Measurements from ENCODE around the gene HOXB4. TPM values are rescaled to one million over a fixed set of nuclear protein-coding genes. Genes with fewer than 3 reads are reported as not detected.

The HOXB4 gene
- total and polyA plus RNA-seq, 2 of the 4 experiments (the other 2 are of a cell fraction): 2.0 to 8.5 TPM

- Histone ChIP-seq H2BK120ac (ENCODE audit: low read depth, low read length) (peak within 1 kb of the TSS; percentile 77), H2BK20ac (ENCODE audit: low read depth, low read length) (0 out of 2 replicates have a peak within 1 kb of the TSS, but pooled peaks have one; percentile 42), H4K20me1 (ENCODE audit: insufficient read depth, low read length) (no peaks in the 10 kb centered on the region), H2AK5ac (ENCODE audit: low read depth, low read length) (peak within 1 kb of the TSS; percentile 84), H3K9me1 (ENCODE audit: insufficient read depth, low read length) (0 out of 2 replicates have a peak, but pooled peaks cover 3% of the 10 kb centered on the region), H3K79me1 (ENCODE audit: low read depth in 1 of 2, low read length in 2 of 2) (peaks cover 9 to 40% of the 10 kb centered on the region in 2 experiments; a peak in 3 of 4 replicates), H3K14ac (replicated peaks; ENCODE audit: low read depth, low read length) (peak within 1 kb of the TSS; percentile 69), H3K9ac (ENCODE audit: low read depth, low read length) (peak within 1 kb of the TSS; percentile 97), H2BK15ac (ENCODE audit: low read depth, low read length) (peak within 1 kb of the TSS; percentile 62; the same call in 2 of the 3 replicates), H3K4me3 (ENCODE audit: insufficient read depth, low read depth, low read length) (peak within 1 kb of the TSS; percentile 63), H2AFZ (replicated peaks; ENCODE audit: low read length, poor library complexity) (peak within 1 kb of the TSS; percentile 94), H2BK5ac (ENCODE audit: low read depth, low read length, poor library complexity, severe bottlenecking) (peak within 1 kb of the TSS; percentile 87), H3K18ac (ENCODE audit: low read depth, low read length) (peak within 1 kb of the TSS; percentile 81), H3K36me3 (ENCODE audit: control insufficient read depth, insufficient read depth, low read length) (peaks cover 7% of the 10 kb centered on the region), H3K23ac (ENCODE audit: low read depth, low read length) (peak within 1 kb of the TSS; percentile 90), H4K91ac (ENCODE audit: insufficient read depth, low read depth, low read length) (peak within 1 kb of the TSS; percentile 90), H3K4me2 (ENCODE audit: low read depth, low read length) (peak within 1 kb of the TSS; percentile 91), H4K5ac (ENCODE audit: low read depth, low read length) (peak within 1 kb of the TSS; percentile 95), H4K8ac (ENCODE audit: low read depth in 2 of 2, low read length in 2 of 2) (peak within 1 kb of the TSS; percentile 93 to 95), H3K4ac (ENCODE audit: low read depth, low read length) (peak within 1 kb of the TSS; percentile 82), H2AK9ac (replicated peaks; ENCODE audit: low read depth, low read length, poor library complexity) (peak within 1 kb of the TSS; percentile 96), H3K27me3 (ENCODE audit: control insufficient read depth, insufficient read depth, low read length) (peaks cover 4% of the 10 kb centered on the region), H3K4me1 (ENCODE audit: control insufficient read depth, insufficient read depth, low read length) (peaks cover 14% of the 10 kb centered on the region), H3K56ac (ENCODE audit: extremely low read depth, insufficient read depth, low read length) (peak within 1 kb of the TSS; percentile 96), H3K9me3 (ENCODE audit: control insufficient read depth, insufficient read depth, low read length) (no peaks in the 10 kb centered on the region), H3K27ac (ENCODE audit: insufficient read depth, low read length) (peak within 1 kb of the TSS; percentile 93)
- ATAC-seq (ENCODE audit: low read depth): peak; percentile 50
- intact Hi-C loops (cut with micrococcal nuclease): loop anchor here (1.0 kb wide), 1 partner anchor 12 kb away; no protein-coding TSS in a partner anchor
- POLR2A ChIA-PET (ENCODE audit: unreplicated experiment): interaction anchor here (0.5 to 1.1 kb wide), 3 partner anchors 11 to 264 kb away, joined by 3 to 5 read pairs (median 4); no protein-coding TSS in a partner anchor
- WGBS, 2 experiments (ENCODE audit: extremely low coverage in 2 of 2, insufficient read length in 1 of 2): 0% methylated on average over 11 of the region's 79 CpGs; no CpG with 5 or more reads in 1 of the 2 experiments
- in situ Hi-C loops (cut with MboI; ENCODE audit: low sequenced_read_pairs): no loop called here
- CTCF ChIA-PET: interaction anchor here (0.7 kb wide), 1 partner anchor 16 kb away, joined by 4 read pairs; no protein-coding TSS in a partner anchor
- dilution Hi-C loops (cut with HindIII; ENCODE audit: low sequenced_read_pairs, unreplicated experiment): no loop called here
- DNase-seq: peak; percentile 62
- TF ChIP-seq POLR2A (IDR thresholded peaks at IDR 0.05; ENCODE audit: low read depth, low read length) (no peak), FOS (IDR thresholded peaks at IDR 0.05; ENCODE audit: low read depth, low read length) (peak; percentile 91), NFE2L2 (IDR thresholded peaks at IDR 0.05; ENCODE audit: low read depth, low read length) (no peak), MAZ (IDR thresholded peaks at IDR 0.05; ENCODE audit: borderline replicate concordance, low read depth, low read length) (peak; percentile 7; the same call in 1 of the 2 replicates), RCOR1 (IDR thresholded peaks at IDR 0.05; ENCODE audit: insufficient replicate concordance, low read length) (no peak), USF2 (IDR thresholded peaks at IDR 0.05; ENCODE audit: low read depth, low read length) (peak; percentile 100)
- no TSS peak for BruUV-seq (replicated peaks)
Measured at GRCh38 chr17:48610282-48611211, 32.4 kb upstream of the HOXB4 start, which contains the start of gene HOXB7. Gene HOXB7, minus strand, starts transcription at chr17:48611017. Its CDS starts 99 bp downstream, at chr17:48610918.
